ENCODE data around the gene OGFOD3. TPM values are rescaled to one million over a fixed set of nuclear protein-coding genes. Genes with fewer than 3 reads are reported as not detected.

The OGFOD3 gene
- total and polyA plus RNA-seq, 9 of the 15 experiments (the other 6 are each of a cell fraction or from before 2014, with no cell fraction given): 0.69 to 44.7 (median 18.9) TPM

DNA sequence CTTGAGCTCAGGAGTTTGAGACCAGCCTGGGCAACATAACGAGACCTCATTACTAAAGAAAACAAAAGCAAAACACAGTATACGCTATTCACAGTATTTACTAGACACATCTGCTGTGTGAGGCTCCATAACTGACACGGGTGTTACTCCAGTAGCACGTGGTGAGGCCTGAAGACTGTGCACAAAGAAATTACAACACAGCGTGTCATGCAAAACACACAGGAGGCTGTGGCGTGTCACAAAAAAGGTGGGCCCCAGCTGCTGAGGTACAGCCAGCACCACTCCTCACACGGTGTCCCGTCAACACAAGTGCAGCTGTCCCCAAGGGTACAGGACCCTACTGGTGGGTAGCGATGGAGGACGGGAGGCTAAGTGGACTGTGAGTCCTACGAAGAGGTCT lies 29.5 kb upstream of the OGFOD3 start:
- peak overlapping the region in 1 of 2 experiments; percentile 17; a peak in 1 of 4 replicates for H3K9ac ChIP-seq (ENCODE audit: insufficient read depth in 1 of 2, low read depth in 2 of 2, low read length in 2 of 2)
- WGBS (ENCODE audit: insufficient coverage, low coverage, missing lambda C conversion rate): 95% methylated on average over 10 of the region's 11 CpGs
- H3K4me2 ChIP-seq (ENCODE audit: insufficient read depth, low read length): no peak overlapping the region
- no peak overlapping the region for H3K27ac ChIP-seq (ENCODE audit: extremely low read depth, low read depth, low read length)
- TF ChIP-seq EP400 (IDR thresholded peaks at IDR 0.05) (no peak), PCBP2 (IDR thresholded peaks at IDR 0.05; ENCODE audit: low read depth, low read length, poor library complexity, severe bottlenecking) (no peak), ZNF444 (CRISPR knock-in tag; IDR thresholded peaks at IDR 0.05) (no peak), NR2C2 (CRISPR knock-in tag; IDR thresholded peaks at IDR 0.05) (no peak), NR2C2 (tag; IDR thresholded peaks at IDR 0.05) (no peak)
- H2AFZ ChIP-seq (ENCODE audit: low read depth, low read length): no peak overlapping the region
- no peak for FAIRE-seq
- H4K20me1 ChIP-seq (replicated peaks; ENCODE audit: control insufficient read depth, insufficient read depth, low read length): no peaks in the 10 kb centered on the region
- H3K9me1 ChIP-seq (ENCODE audit: control insufficient read depth, insufficient read depth, low read length): no peaks in the 10 kb centered on the region
- no peaks in the 10 kb centered on the region for H3K9me3 ChIP-seq (replicated peaks; ENCODE audit: control insufficient read depth, insufficient read depth, low read depth, low read length)
- peaks cover 27% of the 10 kb centered on the region for H3K79me2 ChIP-seq (ENCODE audit: control insufficient read depth, insufficient read depth, low read length)
- H3K36me3 ChIP-seq (ENCODE audit: control insufficient read depth, insufficient read depth, low read length): peaks cover 25% of the 10 kb centered on the region; the same call in 2 of the 3 replicates
- H3K4me3 ChIP-seq: no peak overlapping the region
- in situ Hi-C loops (cut with MboI) (no loop called here), intact Hi-C loops (cut with micrococcal nuclease) (no loop called here)
- BruUV-seq (replicated peaks): no TSS peak
- peaks cover 20 to 62% of the 10 kb centered on the region in 2 experiments for H3K4me1 ChIP-seq (replicated peaks in 1 of 2; ENCODE audit: control insufficient read depth in 2 of 2, insufficient read depth in 2 of 2, low read length in 2 of 2)
- POLR2A ChIA-PET: interaction anchor here (0.6 kb wide), 1 partner anchor 239 kb away, joined by 3 read pairs; no protein-coding TSS in a partner anchor
- CTCF ChIA-PET (ENCODE audit: low intra/inter-chr PET ratio): no interaction called here
- ATAC-seq: no peak
- no peak for DNase-seq (ENCODE audit: extremely low read depth in 1 of 4, low spot score in 3 of 4)
- no peaks in the 10 kb centered on the region for H3K27me3 ChIP-seq (ENCODE audit: control insufficient read depth in 2 of 2, insufficient read depth in 2 of 2, low read length in 2 of 2)

GRCh38 chr17:82446649-82447048 lies 28.3 kb upstream of the OGFOD3 start:
- ChIA-PET POLR2A (interaction anchor here (0.6 to 1.3 kb wide), 3 partner anchors 13 to 86 kb away, joined by 3 read pairs; partner anchors contain the start of gene FOXK2), CTCF (ENCODE audit: low intra/inter-chr PET ratio) (no interaction called here)
- in situ Hi-C loops (cut with MboI): no loop called here
- H3K9me3 ChIP-seq (replicated peaks; ENCODE audit: control insufficient read depth, insufficient read depth, low read depth, low read length): no peaks in the 10 kb centered on the region
- H3K4me2 ChIP-seq (ENCODE audit: insufficient read depth, low read length): no peak overlapping the region
- H3K27me3 ChIP-seq (ENCODE audit: control insufficient read depth in 2 of 2, insufficient read depth in 2 of 2, low read length in 2 of 2): no peaks in the 10 kb centered on the region
- H3K79me2 ChIP-seq (ENCODE audit: control insufficient read depth, insufficient read depth, low read length): peaks cover 27% of the 10 kb centered on the region
- intact Hi-C loops (cut with micrococcal nuclease): no loop called here
- BruUV-seq (replicated peaks): no TSS peak
- WGBS (ENCODE audit: insufficient coverage, low coverage, missing lambda C conversion rate): 90% methylated on average over 11 of the region's 12 CpGs
- peak overlapping the region in 1 of 2 experiments; percentile 78; a peak in 2 of 4 replicates for H3K9ac ChIP-seq (ENCODE audit: insufficient read depth in 1 of 2, low read depth in 2 of 2, low read length in 2 of 2)
- H3K36me3 ChIP-seq (ENCODE audit: control insufficient read depth, insufficient read depth, low read length): peaks cover 33% of the 10 kb centered on the region; the same call in 2 of the 3 replicates
- peaks cover 10 to 57% of the 10 kb centered on the region in 2 experiments for H3K4me1 ChIP-seq (replicated peaks in 1 of 2; ENCODE audit: control insufficient read depth in 2 of 2, insufficient read depth in 2 of 2, low read length in 2 of 2)
- no peak overlapping the region for H2AFZ ChIP-seq (ENCODE audit: low read depth, low read length)
- no peak overlapping the region for H3K27ac ChIP-seq (ENCODE audit: extremely low read depth, low read depth, low read length)
- ATAC-seq: no peak
- no peak overlapping the region for H3K4me3 ChIP-seq
- H3K9me1 ChIP-seq (ENCODE audit: control insufficient read depth, insufficient read depth, low read length): no peaks in the 10 kb centered on the region
- no peak for FAIRE-seq
- no peaks in the 10 kb centered on the region for H4K20me1 ChIP-seq (replicated peaks; ENCODE audit: control insufficient read depth, insufficient read depth, low read length)
- no peak for DNase-seq (ENCODE audit: extremely low read depth in 1 of 4, low spot score in 3 of 4)
- TF ChIP-seq ZBTB33 (CRISPR knock-in tag; IDR thresholded peaks at IDR 0.05) (no peak), MIER1 (IDR thresholded peaks at IDR 0.05; ENCODE audit: low read depth) (no peak), RCOR1 (IDR thresholded peaks at IDR 0.05; ENCODE audit: borderline replicate concordance in 1 of 2, low read depth in 2 of 2, low read length in 2 of 2) (no peak), KDM2B (CRISPR knock-in tag; IDR thresholded peaks at IDR 0.05) (no peak), POLR2G (IDR thresholded peaks at IDR 0.05; ENCODE audit: low read depth, low read length) (0 out of 2 replicates have a peak, but pooled peaks have one; percentile 22), MTF1 (CRISPR knock-in tag; IDR thresholded peaks at IDR 0.05; ENCODE audit: borderline replicate concordance) (no peak), ZNF395 (CRISPR knock-in tag; IDR thresholded peaks at IDR 0.05) (no peak)
